HG02973 (cell line): ENCODE results near the gene CANT1.

ENCODE experiments used
- ATAC-seq: cut with Tn5 transposase; IDR thresholded peaks from one replicate; pipeline ENCODE4 v1.9.1; 2021; ENCODE audit warnings: moderate library complexity; ENCODE audit not compliant: unreplicated experiment

Gene CANT1

DNA sequence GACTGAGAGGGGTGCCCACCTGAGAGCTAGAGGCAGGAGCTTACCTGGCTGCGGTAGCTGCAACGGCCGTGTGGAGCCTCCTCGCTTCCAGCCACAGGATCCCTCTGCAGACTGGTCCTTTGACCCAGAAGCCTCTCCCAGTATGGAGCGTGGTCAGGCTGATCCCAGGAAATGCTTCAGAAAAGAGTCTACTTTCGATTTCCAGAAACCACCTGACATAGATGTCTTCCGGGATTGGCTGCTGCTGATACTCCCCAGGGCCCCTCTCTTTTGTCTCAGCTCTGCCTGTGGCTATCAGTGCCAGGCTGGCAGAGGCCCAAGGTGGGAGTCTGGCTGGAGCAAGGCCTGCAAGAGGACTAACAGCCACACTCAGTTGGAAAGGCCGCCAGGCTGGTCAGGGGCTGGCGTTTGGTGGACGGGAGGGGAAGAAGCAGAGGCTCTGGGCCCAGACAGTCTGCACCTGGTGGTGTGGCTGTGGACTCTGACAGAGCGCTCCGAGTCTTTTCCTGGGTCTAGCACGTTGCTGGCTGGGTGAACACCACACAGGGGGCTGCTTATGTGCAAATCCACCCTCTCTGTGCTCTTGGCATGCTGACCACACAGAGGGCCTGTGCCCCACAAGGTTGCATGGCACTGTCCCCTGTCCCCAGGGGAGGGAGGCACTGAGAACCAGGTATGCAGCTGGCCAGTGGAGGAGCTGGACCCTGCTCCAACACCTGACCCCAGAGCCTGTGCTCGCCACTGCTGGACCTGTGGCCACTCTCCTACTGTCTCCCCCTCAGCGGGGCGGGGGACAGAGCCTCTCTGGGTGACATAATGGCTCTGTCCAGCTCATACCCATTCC, 29.6 kb downstream of the CANT1 start, which contains the start of gene LGALS3BP:
Gene LGALS3BP, minus strand, starts transcription at position 144 of the 844 bp plus-strand sequence. CDS start 2,732 bp downstream, outside the sequence.
- ATAC-seq: no peak

GRCh38 chr17:78977997-78978973, 31.3 kb downstream of the CANT1 start:
- no peak for ATAC-seq

- ATAC-seq: no peak
Measured at GRCh38 chr17:78977681-78977943, 32.0 kb downstream of the CANT1 start.

DNA sequence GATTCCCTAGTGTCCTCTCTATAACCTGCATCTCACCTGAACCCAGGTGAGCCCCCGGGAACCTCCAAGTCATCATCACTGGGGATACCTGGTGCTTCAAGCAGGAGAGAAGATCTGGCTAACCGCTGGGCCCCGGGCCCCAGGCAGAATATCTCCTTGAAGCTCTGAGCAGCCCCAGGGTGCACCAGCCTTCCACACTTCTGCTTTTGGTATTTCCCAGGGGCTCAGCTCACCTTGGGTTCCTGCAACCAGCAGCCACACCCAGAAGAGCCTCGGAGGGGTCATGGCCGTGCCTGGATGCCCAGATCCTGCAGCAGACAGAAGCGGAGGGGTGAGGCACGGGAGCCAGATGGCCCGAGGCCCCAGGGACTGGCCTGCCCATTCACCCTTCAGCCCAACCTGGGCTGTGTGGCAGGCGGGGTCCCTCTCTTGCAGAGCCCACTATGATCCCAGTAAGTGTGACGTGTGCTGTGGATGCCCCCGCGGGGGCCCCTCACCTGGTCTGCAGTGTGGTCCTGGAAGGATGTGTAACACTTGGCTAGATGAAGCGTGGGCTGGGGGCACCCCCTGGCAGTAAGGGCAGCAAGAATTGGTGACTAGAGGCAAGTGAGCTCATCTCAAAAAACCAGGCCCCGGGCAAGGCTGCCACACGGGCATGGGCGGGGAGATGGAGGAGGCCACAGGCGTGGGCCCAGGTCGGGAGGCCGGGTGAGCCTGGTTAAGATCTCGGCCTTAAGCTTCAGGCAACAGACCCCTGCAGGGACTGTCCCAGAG, 32.5 kb downstream of the CANT1 start:
- ATAC-seq: no peak

DNA sequence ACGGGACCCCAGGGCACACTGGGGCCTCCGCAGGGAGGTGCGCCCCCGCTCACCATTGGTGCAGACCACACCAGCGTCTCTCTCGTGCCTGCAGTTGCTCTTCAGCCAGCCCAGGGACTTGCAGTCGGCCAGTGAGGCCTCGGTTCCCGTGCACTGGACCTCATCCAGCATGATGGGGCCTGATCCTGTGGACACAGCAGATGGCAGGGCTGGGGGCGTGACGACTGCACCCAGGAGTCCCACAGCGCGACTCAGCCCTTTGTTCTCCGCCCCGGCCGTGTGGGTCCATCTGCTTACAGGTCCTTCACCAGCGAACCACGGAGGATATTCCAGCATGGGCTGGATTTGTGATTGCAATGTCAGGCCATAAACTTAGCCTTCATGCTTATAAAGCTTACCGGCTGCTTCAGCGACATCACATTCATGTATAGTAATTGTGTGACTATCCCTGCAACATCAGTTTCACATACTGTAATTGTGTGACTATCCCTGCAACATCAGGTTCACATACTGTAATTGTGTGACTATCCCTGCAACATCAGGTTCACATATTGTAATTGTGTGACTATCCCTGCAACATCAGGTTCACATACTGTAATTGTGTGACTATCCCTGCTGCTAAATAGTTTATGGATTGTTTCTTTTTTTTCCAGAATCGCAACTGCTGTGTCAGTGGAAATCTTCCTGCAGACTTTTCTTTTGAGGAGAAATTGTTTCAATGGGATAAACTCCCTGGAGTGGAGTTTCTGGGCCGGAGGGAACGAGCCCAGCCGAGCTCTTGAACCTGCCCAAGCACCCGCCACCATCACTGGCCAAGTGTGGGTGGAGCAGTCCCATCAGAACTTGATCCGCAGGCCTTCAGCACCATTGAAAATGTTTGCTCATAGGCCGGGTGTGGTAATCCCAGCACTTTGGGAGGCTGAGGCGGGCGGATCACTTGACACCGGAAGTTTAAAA, 34.7 kb downstream of the CANT1 start:
- ATAC-seq: no peak

DNA sequence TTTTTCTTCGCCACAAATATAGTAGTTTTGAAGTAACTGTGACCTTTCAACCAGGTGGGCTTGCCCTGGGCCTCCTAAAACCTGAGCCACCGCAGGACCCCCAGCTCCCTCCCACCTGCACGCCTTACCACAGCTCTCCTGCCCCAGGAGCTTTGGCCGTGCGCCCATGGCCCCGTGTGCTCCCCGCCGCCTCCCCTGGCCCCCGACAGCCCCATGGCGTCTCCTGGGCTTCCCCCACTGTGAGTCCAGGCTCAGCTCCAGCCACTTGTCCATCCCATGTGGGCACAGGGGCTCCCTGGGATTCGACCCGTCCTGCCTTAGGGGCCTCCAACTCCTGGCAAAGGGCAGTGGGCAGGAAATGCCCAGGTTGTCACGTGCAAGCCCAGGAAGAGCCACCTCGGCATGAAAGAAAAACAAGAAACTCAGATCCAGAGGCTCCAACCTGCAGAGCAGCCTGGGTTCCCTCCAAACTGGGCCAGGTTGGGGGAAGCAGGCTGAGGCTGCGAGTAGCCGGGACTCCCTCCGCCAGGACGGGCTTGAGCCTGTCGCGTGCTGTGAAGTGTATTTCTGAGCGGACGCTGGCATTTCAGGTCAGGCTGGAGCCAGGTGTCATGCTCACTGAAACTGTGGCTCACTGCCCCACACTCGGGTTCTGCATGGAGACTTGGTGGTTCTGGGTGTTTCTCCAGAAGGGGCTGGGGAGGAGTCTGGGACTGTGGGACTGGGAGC, 35.6 kb downstream of the CANT1 start:
- ATAC-seq: no peak

DNA sequence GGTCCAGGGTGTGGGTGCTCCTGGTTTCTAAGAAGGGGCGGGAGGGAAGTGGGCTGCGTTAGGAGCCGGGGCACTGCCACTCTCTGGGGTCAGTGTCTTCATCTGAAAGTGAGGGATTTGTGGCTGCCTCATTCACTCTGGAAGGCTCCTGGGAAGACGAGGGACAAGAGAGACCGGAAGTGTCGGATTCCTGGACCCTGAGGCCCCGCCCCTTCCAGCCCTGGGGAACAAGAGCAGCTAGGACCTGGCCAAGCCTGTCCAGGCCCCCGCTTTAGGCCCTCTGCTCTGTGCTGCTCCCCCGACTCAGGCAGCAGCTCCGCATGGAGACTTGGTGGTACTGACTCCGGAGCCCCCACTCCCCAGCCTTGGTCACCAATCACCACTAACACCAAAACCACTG, 36.4 kb downstream of the CANT1 start:
- no peak for ATAC-seq

DNA sequence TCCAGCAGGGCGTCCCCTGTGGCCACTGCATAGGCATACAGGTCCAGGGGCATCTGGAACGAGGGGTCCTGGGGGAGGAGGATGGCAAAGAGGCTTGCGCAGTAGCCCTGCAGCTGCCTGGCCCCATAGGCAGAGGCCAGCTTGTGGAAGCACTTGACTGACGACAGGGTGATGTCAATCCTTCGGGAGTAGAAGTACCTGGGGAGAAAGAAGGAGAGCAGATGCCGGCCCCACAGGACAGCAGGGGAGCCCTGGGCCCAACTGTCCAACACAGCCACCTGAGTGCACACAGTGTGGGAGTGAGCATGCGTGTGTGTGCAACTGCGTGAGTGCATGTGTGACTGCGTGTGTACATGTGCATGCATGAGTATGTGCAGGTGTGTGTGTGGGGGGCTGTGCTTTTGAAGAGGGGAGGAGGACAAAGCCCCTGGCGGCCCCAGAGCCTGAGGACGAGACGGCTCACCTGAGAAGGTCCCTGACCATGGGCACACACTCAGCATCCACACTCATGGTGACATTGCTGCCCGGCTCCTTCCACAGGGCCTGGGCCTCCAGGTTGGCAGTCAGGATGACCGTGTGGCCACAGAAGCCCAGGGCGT, 37.0 kb downstream of the CANT1 start:
- no peak for ATAC-seq

DNA sequence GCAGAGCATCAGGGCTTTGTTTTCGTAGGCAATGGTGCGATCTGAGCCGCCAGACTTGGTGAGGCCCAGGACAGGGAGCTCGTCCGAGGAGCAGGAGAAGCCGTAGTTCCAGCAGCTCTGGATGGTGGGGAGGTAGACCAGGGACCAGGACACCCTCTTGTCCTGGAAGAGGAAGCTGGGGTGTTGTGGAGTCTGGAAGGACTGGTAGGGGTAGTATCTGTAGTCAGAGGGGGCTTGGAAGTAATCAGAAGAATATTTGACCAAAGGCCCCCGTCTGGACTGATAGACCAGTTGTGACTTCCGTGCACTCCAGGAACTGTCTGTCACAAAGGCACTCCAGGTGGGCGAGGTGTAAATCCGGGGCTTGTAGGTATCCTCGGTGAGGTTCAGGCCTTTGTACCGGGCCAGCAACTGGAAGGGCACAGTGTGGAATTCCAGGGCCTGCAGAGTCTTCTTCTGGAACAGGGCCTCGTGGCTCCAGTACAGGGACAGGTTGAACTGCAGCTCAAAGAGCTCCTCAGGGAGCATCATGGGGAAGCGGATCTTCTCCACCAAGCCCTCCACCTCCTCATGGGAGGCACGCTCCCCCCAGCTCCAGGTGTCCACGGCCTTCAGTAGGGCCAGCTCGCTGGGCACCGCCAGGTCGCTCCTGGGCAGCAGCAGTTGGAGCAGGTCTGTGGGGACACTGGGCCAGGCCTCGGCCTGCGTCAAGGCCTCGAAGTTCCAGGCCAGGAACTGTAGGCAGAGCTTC, 37.6 kb downstream of the CANT1 start:
- ATAC-seq: no peak

DNA sequence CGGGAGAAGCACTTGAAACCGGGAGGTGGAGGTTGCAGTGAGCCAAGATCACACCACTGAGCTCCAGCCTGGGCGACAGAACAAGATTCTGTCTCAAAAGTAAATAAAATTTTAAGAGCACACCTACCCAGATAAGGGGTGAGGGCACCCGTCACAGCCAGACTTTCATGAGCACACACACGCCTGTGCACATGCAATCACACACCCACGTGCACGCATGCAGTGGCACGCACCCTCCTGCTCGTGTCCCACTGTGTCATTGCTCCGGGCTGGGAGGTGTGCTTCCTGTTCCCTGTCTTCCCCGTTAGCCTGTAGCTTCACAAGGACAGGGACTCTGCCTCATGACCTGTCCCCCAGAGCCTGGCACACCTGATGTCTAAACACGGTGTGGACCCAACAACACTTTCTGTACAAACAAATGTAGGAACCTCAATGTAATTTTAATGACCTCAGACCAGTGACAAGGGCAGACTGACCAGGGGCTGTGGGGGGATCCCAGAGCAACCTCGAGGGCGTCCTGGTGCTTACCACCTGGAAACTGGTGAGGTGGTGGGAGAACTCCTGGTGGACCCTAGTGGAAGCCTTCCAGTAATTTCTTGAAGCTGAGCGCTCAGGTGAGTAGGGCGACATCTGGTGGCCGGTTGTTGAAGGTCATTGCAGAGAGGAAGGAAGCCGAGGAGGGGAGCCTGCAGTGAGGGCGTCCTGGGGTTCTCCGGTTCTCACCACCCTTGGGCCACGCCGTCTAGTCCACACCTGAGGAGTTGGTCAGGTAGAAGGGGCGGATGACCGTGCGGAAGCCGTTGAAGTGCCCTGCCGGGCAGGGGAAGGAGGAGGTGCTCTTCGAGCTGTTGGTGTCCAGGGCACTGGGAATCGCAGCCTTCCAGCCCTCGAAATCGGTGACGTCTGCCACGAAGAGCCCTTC, 38.5 kb downstream of the CANT1 start:
- no peak for ATAC-seq

DNA sequence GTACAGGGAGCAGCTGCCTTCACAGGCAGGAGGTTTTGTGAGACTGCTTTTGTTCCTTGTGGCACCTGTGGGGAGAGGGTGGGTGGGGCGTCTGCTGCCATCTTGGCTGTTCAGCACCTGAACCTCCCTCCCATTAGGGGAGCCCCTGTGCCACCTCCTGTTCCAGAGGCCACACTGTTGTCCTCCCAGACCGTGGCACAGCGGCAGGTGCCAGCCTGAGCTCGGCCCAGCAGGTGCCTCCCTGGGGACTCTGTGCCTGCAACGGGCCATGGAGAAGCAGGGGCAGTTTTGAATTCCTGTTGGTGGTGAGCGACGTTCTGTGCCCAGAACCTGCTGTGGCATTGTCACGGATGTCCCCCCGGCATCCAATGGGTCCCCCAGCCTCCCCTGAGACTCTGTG, 39.7 kb downstream of the CANT1 start:
- ATAC-seq: no peak

GRCh38 chr17:78967782-78968362, 41.7 kb downstream of the CANT1 start:
- ATAC-seq: no peak

DNA sequence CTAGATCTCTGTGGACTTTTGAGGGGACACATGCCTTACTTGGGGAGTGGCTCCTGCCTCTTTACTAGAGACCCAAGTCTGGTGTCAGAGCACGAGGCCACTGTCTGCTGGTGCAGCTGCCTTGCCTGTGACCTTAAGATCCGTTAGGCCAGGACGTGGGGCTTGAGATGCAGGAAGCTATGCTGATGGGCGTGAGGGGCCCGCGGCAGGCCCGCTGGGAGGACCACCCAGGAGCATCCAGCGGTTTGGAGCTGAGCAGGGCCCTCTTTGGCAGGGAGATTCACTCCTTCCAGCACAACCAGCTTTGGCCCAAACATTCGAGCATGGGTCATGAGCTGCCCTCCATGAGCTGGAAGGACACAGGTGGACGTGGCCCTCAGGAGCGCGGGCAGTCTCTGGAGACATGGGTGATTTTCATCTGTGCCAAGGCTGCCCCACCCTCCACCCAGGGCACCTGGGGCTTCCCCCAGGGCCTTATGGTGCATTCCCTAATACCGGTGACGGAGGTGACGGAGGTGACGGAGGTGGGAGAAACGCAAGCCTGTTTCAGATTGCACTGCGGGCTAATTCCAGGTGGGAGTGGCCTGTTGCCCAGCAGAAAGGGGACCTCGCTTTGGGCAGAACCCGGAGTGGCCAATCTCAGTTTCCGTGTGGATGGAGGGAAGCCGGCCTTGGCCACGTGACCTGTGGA, 42.5 kb downstream of the CANT1 start:
- ATAC-seq: no peak

GRCh38 chr17:78966123-78966813, 43.3 kb downstream of the CANT1 start:
- no peak for ATAC-seq

DNA sequence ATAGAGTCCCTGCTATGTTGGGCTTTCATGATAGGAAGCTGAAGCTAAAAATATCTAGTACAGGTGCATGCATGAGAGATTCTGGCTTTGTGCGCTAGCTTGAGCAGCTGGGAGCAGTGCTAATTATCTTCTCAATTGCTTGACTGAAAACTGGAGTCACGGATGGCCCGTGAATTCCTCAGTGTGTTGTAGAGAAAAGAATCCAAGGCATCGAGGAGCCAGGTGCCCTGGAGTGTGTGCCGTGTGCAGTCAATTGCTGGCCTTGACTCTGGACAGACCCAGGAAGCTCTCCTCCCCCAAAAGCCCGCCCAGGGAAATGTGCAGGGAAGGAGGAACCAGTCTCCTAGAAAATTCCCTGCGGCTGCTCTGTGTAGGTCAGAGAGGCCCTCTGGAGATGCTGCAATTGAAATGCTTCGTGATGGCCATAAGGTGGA, 44.1 kb downstream of the CANT1 start:
- ATAC-seq: no peak

- no peak for ATAC-seq
Measured at GRCh38 chr17:78963378-78963777, 46.2 kb downstream of the CANT1 start.
